Neural progenitor cell (in vitro differentiated cells): ENCODE results near the gene NFKBIL1.

ENCODE experiments used
- CTCF ChIP-seq: fragments of 200-600 bp; sonication (generic); IDR thresholded peaks from 2 replicates; pipeline ENCODE4 v1.5.1; 2017; ENCODE audit warnings: antibody characterized with exemption, mild to moderate bottlenecking
- EZH2 ChIP-seq: fragments of 200-600 bp; sonication (generic); IDR thresholded peaks from 2 replicates; pipeline ENCODE4 v1.6.1; 2017; ENCODE audit warnings: antibody characterized with exemption, mild to moderate bottlenecking, moderate library complexity

DNA sequence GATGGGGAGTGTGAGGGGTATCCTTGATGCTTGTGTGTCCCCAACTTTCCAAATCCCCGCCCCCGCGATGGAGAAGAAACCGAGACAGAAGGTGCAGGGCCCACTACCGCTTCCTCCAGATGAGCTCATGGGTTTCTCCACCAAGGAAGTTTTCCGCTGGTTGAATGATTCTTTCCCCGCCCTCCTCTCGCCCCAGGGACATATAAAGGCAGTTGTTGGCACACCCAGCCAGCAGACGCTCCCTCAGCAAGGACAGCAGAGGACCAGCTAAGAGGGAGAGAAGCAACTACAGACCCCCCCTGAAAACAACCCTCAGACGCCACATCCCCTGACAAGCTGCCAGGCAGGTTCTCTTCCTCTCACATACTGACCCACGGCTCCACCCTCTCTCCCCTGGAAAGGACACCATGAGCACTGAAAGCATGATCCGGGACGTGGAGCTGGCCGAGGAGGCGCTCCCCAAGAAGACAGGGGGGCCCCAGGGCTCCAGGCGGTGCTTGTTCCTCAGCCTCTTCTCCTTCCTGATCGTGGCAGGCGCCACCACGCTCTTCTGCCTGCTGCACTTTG is 28.0 kb downstream of the NFKBIL1 start, which contains the start of gene TNF:
- TF ChIP-seq EZH2: no peak
- no peak for TF ChIP-seq CTCF
